Panc1 (cell line): ENCODE results near the gene PAX5. TPM values are rescaled to one million over a fixed set of nuclear protein-coding genes. Genes with fewer than 3 reads are reported as not detected.

Experiments used
- ATAC-seq: fragments of 200-7000 bp; cut with Tn5 transposase; 2 replicates; pipeline ENCODE4 v1.9.1; 2020; ENCODE audit warnings: mild to moderate bottlenecking, moderate library complexity
- BruUV-seq: library from RNA; stranded (reverse); fragments of 400-500 nt; replicated peaks from 2 replicates; lab custom pipeline; 2021; lab: Mats Ljungman, UMichigan
- CTCF ChIA-PET: fragments of 300-600 bp; sonication (Branson Sonifier 250); formaldehyde crosslinking; loops from one replicate; lab custom pipeline; 2022; ENCODE audit warnings: antibody characterized with exemption; lab: Charles Lee
- POLR2A ChIA-PET: fragments of 300-600 bp; sonication (Branson Sonifier 250); formaldehyde crosslinking; loops from one replicate; lab custom pipeline; 2022; ENCODE audit warnings: antibody characterized with exemption; lab: Charles Lee
- DNase-seq: peaks from one replicate; pipeline ENCODE4 v3.0.0-alpha.2; 2010; ENCODE audit warnings: low read depth, low spot score
- H3K27ac ChIP-seq: 2 replicates; pipeline ENCODE4 v1.5.1; 2011; ENCODE audit warnings: mild to moderate bottlenecking, low read length, inconsistent platforms
- H3K27me3 ChIP-seq: fragments of 200-500 bp; sonication (Bioruptor generic); 2 replicates; pipeline ENCODE4 v1.6.0; 2014; ENCODE audit warnings: low read length, inconsistent platforms; ENCODE audit not compliant: control insufficient read depth, insufficient read depth
- H3K36me3 ChIP-seq: fragments of 200-500 bp; sonication (Bioruptor generic); 2 replicates; pipeline ENCODE4 v1.5.1; 2014; ENCODE audit warnings: inconsistent platforms, mild to moderate bottlenecking, low read length, moderate library complexity; ENCODE audit not compliant: control insufficient read depth, insufficient read depth
- H3K4me1 ChIP-seq: 2 replicates; pipeline ENCODE4 v1.5.1; 2011; ENCODE audit warnings: inconsistent platforms, mild to moderate bottlenecking, low read length, moderate library complexity; ENCODE audit not compliant: control insufficient read depth, insufficient read depth
- H3K4me3 ChIP-seq, 2 experiments: 2 replicates each; pipeline ENCODE4 v1.5.1; 2011 to 2012; ENCODE audit warnings: low read depth in 2 of 2, low read length in 2 of 2, mild to moderate bottlenecking in 2 of 2, inconsistent platforms in 1 of 2, moderate library complexity in 1 of 2
- H3K9me3 ChIP-seq: fragments of 200-500 bp; sonication (Bioruptor generic); 2 replicates; pipeline ENCODE4 v1.5.1; 2014; ENCODE audit warnings: low read depth, mild to moderate bottlenecking, inconsistent platforms, low read length, moderate library complexity; ENCODE audit not compliant: control insufficient read depth, insufficient read depth
- POLR2AphosphoS5 ChIP-seq: IDR thresholded peaks from 2 replicates; pipeline ENCODE4 v1.6.1; 2012; ENCODE audit warnings: mild to moderate bottlenecking, low read depth, low read length, moderate library complexity
- SIN3A ChIP-seq: IDR thresholded peaks from 2 replicates; pipeline ENCODE4 v1.6.1; 2012; ENCODE audit warnings: low read depth, mild to moderate bottlenecking, low read length, moderate library complexity, borderline replicate concordance; ENCODE audit not compliant: insufficient read depth
- TCF7L2 ChIP-seq: IDR thresholded peaks from 2 replicates; pipeline ENCODE4 v1.6.1; 2011; ENCODE audit warnings: mild to moderate bottlenecking, low read depth, low read length, inconsistent platforms
- in situ Hi-C: cut with HindIII; loops from 2 replicates; pipeline ENCODE4 v1.10.0; 2016; ENCODE audit warnings: low sequenced_read_pairs, low pct_unique_long_range_greater_than_20kb
- intact Hi-C: fragments of 100-400 bp; cut with micrococcal nuclease; formaldehyde crosslinking; loops from one replicate; pipeline ENCODE4 v1.10.0; 2022; ENCODE audit not compliant: unreplicated experiment
- total RNA-seq: library from RNA; stranded (reverse); gene quantifications from one replicate; pipeline ENCODE4 v1.2.1, GENCODE V29; 2021; ENCODE audit not compliant: unreplicated experiment
- TF ChIP-seq, protein P1 (sequence below): fragments of 450-650 bp; IDR thresholded peaks from 2 replicates; pipeline ENCODE4 v1.5.1; 2017; ENCODE audit warnings: mild to moderate bottlenecking
- TF ChIP-seq, protein P2 (sequence below), 2 experiments: IDR thresholded peaks; 2 replicates each; pipeline ENCODE4 v1.6.1; 2011 to 2012; ENCODE audit warnings: low read depth in 2 of 2, control low read depth in 1 of 2, low read length in 1 of 2, mild to moderate bottlenecking in 1 of 2, moderate library complexity in 1 of 2; ENCODE audit not compliant: insufficient read depth in 1 of 2

Gene PAX5
- total RNA-seq, 1 experiment from 2014 or later, result 0.39 TPM

DNA sequence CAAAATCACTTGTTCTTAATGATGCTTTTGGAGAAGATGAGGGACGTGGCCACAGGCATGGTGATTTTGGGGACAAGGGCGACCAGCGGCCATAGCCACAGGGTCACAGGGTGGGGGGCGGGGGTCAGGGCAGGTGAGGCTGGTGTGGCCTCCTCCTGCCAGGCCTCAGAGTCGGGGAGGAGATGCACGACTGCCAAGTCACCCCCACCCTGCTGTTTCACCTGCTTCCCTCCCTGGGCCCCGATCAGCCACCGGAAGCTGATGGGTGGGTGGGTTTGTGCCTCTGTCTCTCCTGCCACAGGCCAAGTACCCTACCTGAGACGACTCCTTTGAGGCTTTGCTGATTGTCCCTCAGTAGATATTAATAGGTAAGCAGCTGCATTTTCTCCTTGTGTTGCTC lies 199.3 kb downstream of the PAX5 start:
- no peak overlapping the region for H3K4me3 ChIP-seq
- no peak overlapping the region for H3K27ac ChIP-seq
- H3K9me3 ChIP-seq, result no peaks in the 10 kb centered on the region
- in situ Hi-C loops, result no loop called here
- no peaks in the 10 kb centered on the region for H3K36me3 ChIP-seq
- ChIA-PET CTCF (no interaction called here), POLR2A (no interaction called here)
- TF ChIP-seq, protein P1, sequence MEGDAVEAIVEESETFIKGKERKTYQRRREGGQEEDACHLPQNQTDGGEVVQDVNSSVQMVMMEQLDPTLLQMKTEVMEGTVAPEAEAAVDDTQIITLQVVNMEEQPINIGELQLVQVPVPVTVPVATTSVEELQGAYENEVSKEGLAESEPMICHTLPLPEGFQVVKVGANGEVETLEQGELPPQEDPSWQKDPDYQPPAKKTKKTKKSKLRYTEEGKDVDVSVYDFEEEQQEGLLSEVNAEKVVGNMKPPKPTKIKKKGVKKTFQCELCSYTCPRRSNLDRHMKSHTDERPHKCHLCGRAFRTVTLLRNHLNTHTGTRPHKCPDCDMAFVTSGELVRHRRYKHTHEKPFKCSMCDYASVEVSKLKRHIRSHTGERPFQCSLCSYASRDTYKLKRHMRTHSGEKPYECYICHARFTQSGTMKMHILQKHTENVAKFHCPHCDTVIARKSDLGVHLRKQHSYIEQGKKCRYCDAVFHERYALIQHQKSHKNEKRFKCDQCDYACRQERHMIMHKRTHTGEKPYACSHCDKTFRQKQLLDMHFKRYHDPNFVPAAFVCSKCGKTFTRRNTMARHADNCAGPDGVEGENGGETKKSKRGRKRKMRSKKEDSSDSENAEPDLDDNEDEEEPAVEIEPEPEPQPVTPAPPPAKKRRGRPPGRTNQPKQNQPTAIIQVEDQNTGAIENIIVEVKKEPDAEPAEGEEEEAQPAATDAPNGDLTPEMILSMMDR, result no peak
- TF ChIP-seq SIN3A, result no peak
- TF ChIP-seq, protein P2, sequence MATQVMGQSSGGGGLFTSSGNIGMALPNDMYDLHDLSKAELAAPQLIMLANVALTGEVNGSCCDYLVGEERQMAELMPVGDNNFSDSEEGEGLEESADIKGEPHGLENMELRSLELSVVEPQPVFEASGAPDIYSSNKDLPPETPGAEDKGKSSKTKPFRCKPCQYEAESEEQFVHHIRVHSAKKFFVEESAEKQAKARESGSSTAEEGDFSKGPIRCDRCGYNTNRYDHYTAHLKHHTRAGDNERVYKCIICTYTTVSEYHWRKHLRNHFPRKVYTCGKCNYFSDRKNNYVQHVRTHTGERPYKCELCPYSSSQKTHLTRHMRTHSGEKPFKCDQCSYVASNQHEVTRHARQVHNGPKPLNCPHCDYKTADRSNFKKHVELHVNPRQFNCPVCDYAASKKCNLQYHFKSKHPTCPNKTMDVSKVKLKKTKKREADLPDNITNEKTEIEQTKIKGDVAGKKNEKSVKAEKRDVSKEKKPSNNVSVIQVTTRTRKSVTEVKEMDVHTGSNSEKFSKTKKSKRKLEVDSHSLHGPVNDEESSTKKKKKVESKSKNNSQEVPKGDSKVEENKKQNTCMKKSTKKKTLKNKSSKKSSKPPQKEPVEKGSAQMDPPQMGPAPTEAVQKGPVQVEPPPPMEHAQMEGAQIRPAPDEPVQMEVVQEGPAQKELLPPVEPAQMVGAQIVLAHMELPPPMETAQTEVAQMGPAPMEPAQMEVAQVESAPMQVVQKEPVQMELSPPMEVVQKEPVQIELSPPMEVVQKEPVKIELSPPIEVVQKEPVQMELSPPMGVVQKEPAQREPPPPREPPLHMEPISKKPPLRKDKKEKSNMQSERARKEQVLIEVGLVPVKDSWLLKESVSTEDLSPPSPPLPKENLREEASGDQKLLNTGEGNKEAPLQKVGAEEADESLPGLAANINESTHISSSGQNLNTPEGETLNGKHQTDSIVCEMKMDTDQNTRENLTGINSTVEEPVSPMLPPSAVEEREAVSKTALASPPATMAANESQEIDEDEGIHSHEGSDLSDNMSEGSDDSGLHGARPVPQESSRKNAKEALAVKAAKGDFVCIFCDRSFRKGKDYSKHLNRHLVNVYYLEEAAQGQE (IDR thresholded peaks at IDR 0.05; ENCODE audit: insufficient read depth in 1 of 2, low read depth in 2 of 2, low read length in 1 of 2), result no peak
- no peak for TF ChIP-seq TCF7L2
- ATAC-seq, result no peak
- peaks cover 6% of the 10 kb centered on the region; the same call in 1 of the 2 replicates for H3K27me3 ChIP-seq
- no TSS peak for BruUV-seq
- no peaks in the 10 kb centered on the region for H3K4me1 ChIP-seq
- intact Hi-C loops, result no loop called here
- no peak for DNase-seq

DNA sequence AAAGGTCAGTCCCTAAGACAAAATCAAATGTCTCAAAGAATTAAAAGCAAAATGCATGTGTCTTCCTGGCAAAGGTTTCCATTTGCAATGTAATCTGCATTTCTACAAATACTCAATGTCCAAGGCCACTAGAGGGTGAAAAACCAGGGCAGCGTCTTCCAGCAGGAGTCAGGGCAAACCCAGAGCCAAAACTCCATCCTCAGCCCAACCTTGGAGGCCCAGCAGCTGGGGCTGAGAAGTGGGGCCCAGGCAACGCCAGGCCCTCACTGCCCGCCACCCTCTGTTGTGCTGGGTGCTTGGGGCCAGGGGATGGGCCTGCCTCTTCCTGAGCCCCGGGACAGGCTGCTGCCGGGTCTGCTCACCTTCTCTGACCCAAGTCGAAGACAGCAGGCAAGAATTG lies 200.1 kb downstream of the PAX5 start:
- TF ChIP-seq POLR2AphosphoS5, result no peak
- CTCF ChIA-PET, result interaction anchor here (0.8 kb wide), 1 partner anchor 21 kb away, joined by 3 read pairs; no protein-coding TSS in a partner anchor
- H3K36me3 ChIP-seq, result no peaks in the 10 kb centered on the region
- H3K27ac ChIP-seq, result no peak overlapping the region
- BruUV-seq, result no TSS peak
- no peak overlapping the region for H3K4me3 ChIP-seq
- intact Hi-C loops, result no loop called here
- no peaks in the 10 kb centered on the region for H3K9me3 ChIP-seq
- in situ Hi-C loops, result no loop called here
- DNase-seq (no peak), ATAC-seq (peak; percentile 47)
- POLR2A ChIA-PET, result no interaction called here
- H3K27me3 ChIP-seq, result peaks cover 2% of the 10 kb centered on the region; the same call in 1 of the 2 replicates
- H3K4me1 ChIP-seq, result no peaks in the 10 kb centered on the region

DNA sequence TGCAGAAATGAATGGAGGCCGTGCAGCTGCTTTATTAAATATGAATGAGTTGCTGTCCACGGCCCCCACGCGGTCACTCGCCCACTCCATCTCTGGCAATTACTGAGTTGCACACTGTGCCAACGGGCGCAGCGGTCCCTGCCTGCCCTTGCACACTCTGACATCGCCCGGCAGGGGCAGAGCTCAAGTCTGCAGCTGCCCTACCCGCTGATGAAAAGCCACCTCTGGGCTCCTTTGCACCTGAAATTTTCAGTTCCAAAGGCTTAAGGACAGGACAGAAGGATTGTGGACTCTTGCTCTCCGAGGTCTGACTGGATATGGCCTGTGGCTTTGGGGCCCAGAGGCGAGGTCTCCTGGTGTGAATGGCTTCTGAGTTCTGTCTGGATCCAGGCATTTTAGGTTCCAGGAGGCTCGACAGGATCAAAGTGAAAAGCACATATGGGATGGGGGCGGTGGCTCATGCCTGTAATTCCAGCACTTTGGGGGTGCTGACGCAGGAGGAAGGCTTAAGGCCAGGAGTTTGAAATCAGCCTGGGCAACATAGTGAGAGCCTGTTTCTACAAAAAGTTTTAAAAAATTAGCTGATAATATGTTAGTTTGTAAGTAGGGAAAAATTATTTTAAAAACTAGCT lies 201.8 kb downstream of the PAX5 start:
- Histone ChIP-seq H3K36me3 (no peaks in the 10 kb centered on the region), H3K4me3 (no peak overlapping the region), H3K4me1 (no peaks in the 10 kb centered on the region), H3K9me3 (no peaks in the 10 kb centered on the region), H3K27ac (no peak overlapping the region), H3K27me3 (no peaks in the 10 kb centered on the region; the same call in none of the 2 replicates)
- POLR2A ChIA-PET, result no interaction called here
- in situ Hi-C loops, result no loop called here
- no peak for ATAC-seq
- TF ChIP-seq POLR2AphosphoS5, result no peak
- TF ChIP-seq, protein P2 (IDR thresholded peaks at IDR 0.05; ENCODE audit: insufficient read depth in 1 of 2, low read depth in 2 of 2, low read length in 1 of 2), result no peak
- CTCF ChIA-PET, result no interaction called here
- BruUV-seq, result no TSS peak
- DNase-seq, result no peak
- intact Hi-C loops, result no loop called here
